ENCODE measurements around the gene RBM10.
A peak's percentile ranks its signal among the peaks of the same experiment; 100 is the strongest.

RBM10 gene

DNA sequence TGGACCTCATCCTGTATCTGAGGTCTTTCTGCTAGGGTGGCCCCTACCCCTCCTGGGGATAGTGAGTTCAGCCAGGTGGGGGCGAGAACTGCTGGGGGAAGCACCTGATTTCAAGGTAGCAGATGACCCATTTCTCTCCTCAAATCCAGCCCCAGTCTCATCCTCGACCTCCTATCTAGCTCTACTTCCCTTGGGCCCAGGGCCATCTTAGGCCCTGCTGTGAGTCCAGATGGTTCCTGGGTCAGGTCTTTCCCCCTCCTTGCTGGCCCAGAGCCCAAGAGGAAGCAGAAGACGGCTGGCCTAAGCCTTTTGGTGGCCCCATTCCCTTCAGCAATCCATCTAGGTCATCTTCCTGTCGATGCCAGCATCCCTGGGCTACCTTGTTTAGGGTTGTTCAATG, 76.7 kb downstream of the RBM10 start:
- DNase-seq (ENCODE audit: low spot score), result no peak

DNA sequence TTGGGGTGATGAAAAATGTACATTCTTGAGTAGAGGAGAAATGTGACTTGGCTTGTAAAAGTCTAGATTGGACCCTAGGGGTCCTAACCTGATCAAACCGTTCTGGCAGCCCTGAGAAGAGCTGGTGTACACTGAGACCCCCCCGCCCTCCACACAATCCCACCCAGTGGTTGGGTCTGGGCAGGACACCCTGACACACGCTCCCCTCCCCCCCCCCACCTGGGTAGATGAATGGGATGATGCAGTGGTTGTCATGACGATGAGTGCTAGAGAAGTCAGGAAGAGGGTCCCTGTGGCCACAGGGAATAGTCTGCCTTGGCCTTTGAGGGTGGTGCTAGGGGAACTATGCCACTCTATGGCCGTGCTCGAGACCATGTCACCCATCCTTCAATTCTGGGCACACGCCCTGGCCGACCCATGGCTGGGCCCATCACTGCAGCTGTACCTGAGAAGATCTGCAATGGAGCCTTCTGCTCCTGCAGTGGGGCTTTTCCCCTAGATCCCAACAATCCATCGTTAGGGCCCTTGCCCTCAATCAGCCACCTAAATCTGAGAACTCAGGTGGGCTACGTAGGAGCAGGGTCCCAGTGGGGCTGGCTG, 77.8 kb downstream of the RBM10 start:
- no peak for DNase-seq (ENCODE audit: low spot score)

DNA sequence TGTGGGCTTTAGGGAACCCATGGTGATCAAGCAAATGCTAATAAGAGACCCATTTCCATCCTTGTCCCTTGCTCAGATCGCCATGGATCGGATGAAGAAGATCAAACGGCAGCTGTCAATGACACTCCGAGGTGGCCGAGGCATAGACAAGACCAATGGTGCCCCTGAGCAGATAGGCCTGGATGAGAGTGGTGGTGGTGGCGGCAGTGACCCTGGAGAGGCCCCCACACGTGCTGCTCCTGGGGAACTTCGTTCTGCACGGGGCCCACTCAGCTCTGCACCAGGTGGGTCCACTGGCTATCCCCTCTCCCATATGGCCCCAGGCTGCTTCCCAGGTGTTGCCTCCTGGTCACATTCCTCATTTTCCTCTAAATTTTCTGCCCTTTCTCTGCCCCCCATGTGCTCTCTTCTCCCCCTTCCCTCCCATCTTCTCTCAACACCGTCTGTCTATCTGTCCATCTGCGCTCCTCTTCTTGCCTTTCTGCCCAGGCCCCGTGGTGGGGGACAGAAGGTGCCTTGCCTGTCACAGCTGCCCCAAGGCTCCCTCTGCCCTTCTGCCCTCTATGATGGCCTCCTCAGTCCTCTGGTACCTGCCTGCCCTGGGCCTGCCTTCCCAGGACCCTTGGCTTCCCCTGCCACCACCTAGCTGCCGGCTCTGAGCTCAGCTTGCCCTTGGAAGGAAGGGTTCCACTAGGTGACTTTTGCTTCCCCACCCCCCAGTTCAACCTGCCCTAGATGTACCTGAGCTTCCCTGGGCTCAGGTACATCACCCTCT, 78.6 kb downstream of the RBM10 start:
- DNase-seq (ENCODE audit: low spot score), result no peak

DNA sequence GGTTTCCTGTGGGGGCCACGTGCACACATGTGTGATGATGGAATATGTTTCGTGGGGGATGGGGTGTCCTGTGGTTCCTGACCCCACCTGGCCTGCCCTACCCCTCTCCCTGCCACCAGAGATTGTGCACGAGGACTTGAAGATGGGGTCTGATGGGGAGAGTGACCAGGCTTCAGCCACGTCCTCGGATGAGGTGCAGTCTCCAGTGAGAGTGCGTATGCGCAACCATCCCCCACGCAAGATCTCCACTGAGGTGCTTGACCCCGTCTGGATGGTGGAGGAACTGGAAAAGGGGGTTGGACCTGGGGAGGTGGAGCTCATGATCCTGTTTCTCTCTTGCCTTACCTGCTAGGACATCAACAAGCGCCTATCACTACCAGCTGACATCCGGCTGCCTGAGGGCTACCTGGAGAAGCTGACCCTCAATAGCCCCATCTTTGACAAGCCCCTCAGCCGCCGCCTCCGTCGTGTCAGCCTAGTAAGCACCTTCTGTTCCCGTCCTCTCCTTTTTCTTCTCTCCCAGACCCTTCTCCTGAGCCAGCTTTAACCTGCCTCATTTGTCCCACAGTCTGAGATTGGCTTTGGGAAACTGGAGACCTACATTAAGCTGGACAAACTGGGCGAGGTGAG, 79.4 kb downstream of the RBM10 start:
- DNase-seq (ENCODE audit: low spot score), result no peak

DNA sequence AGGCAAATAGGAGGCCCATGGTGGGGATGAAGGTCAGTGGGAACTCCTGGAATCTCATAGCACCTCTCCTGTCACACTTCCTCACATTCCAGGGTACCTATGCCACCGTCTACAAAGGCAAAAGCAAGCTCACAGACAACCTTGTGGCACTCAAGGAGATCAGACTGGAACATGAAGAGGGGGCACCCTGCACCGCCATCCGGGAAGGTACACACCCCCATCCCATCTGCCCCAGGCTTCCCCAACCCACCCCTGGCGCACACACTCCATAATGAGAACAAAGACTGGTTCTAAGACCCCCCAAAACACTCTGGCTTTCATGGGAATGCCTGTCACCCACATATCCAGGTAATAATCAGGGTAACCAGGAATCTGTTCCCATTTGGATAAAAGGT, 79.9 kb downstream of the RBM10 start:
- no peak for DNase-seq (ENCODE audit: low spot score)

DNA sequence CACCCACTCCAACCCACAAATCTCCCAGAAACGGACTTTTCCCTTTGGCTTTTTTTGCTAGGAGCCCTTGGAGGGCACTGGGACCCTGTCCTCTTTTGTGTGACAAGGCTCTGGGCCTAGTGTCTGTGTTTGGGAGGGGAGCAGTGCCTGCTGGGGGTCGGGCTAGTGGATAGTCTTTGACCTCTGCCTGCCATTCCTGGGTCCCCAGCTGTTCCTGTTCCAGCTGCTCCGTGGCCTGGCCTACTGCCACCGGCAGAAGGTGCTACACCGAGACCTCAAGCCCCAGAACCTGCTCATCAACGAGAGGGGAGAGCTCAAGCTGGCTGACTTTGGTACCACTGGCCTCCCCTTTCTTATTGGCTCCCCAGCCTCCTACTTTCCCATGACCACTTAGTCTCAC, 81.0 kb downstream of the RBM10 start:
- no peak for DNase-seq (ENCODE audit: low spot score)

DNA sequence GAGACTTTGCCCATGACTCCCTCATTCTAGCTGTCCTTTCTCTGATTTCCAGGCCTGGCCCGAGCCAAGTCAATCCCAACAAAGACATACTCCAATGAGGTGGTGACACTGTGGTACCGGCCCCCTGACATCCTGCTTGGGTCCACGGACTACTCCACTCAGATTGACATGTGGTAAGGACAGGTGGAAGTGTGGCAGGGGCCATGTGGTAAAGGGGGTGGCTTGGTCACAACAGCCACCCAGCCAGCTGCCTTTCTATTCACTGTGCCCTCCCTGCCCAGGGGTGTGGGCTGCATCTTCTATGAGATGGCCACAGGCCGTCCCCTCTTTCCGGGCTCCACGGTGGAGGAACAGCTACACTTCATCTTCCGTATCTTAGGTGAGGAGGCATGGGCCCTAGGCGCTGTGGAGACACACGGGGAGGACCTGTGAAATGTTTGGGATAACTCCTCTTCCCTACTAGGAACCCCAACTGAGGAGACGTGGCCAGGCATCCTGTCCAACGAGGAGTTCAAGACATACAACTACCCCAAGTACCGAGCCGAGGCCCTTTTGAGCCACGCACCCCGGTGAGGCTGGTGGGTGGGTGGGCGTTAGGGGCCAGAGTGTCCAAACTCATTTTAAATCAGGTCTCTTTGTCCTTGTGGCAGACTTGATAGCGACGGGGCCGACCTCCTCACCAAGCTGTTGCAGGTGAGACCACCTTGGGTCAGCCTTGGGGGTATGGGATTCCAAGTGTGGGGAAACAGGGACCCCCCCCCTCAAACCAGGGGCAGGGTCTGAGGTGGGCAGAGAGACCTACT, 81.7 kb downstream of the RBM10 start:
- no peak for DNase-seq (ENCODE audit: low spot score)

DNA sequence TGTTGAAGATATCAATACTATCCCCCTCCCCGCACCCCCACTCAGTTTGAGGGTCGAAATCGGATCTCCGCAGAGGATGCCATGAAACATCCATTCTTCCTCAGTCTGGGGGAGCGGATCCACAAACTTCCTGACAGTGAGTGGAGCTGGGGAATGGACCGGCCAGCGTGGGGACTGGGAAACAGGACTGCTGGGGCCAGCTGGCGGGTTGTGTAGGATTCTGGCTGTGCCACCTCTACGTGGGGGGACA, 82.2 kb downstream of the RBM10 start:
- DNase-seq (ENCODE audit: low spot score), result no peak

DNA sequence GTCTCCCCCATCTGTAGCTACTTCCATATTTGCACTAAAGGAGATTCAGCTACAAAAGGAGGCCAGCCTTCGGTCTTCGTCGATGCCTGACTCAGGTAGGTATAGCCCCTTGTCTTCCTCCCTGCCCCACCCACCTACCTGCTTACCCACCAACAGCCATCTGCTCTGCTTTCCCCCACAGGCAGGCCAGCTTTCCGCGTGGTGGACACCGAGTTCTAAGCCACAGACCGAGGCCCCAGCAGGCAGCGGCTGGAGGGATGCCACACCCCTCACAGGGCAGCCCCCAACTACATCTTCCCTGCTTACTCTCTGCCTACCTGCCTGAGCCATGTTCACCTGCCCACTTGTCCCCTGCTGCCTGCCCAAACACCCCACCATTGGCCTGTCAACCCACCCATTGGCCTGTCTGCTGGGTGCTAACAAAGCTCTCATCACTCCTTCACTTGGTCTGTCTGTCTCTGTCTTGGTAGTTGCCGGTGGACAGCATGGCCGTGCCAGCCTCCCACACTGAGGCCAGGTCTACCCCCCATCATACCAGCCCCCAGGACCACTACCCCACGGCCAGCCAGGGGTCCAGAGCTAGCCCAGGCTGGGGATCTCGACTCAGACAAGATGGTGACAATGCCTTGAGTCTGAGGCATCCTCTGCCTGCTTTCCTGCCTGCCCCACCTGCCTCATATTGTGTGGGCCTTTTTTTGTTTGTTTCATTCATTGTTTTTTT, 83.7 kb downstream of the RBM10 start:
- no peak for DNase-seq (ENCODE audit: low spot score)

DNA sequence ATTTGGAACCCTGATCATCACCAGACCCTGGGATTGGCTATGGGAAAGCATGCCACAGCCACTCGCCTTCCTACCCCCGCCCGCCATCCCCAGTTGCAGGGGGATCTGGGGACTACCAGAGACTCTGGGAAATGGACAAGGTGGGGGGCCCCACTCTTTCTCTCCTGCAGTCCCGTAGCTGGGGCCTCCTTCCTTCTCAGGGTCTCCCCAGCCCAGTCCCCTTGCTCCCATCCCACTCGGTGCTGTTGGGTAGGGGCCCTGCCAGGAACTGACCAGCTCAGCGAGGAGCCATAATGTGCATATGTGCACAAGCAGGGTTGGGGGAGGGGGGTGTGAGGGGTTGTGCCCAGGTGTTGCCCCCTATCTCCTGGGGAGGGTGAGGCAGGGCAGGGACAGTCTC, 84.4 kb downstream of the RBM10 start:
- no peak for DNase-seq (ENCODE audit: low spot score)

DNA sequence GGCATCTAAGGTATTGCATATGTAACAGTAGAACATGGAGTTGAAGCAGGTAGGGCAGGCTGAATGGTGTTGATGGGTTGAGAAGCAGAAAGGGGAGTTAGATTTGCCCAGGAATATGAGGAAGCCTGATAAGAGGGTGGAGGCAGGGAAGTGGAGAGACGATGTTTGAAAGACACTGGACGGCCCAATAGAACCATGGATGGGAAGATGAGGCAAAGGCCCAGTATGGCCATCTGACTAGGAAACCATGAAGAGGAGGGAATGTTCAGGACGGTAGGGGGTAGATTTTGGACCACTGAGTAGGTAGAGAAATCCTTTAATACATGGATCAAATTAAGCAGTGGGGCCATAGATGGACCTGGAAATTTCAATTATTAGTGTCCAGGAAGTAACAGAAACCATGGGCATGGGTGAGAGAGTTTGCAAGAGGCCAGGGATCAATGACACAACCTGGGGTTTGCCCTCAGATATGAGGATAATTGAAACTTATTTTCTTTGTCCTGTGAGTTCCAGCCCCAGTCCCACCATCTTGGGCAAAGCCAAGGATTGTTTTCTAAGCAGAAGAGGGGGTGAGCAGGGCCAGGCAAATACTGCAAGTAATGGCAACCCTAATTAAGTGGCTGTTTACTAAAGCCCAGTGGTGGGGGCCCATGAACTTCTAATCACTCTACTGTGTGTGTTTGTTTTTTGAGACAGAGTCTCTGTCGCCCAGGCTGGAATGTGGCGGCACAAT, 85.3 kb downstream of the RBM10 start:
- no peak for DNase-seq (ENCODE audit: low spot score)

DNA sequence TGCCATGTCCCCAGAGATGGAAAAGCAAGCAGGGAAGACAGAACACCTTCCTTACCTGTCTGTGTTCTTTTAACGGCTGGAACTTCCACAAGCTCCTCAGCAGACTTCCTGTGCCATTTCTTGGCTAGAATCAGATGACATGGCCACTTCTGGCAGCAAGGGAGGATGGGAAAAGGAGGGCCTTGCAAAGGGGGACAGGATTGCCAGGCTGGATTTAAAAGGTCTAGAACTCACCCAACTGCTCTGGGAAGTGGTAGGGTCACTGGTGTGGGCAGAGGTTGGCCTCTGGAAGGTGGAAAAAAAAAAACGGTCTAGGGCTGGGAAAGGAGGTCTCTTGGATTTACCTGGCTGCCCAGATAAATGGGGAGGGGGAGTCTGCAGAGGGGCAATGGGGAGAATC, 86.1 kb downstream of the RBM10 start:
- no peak for DNase-seq (ENCODE audit: low spot score)

DNA sequence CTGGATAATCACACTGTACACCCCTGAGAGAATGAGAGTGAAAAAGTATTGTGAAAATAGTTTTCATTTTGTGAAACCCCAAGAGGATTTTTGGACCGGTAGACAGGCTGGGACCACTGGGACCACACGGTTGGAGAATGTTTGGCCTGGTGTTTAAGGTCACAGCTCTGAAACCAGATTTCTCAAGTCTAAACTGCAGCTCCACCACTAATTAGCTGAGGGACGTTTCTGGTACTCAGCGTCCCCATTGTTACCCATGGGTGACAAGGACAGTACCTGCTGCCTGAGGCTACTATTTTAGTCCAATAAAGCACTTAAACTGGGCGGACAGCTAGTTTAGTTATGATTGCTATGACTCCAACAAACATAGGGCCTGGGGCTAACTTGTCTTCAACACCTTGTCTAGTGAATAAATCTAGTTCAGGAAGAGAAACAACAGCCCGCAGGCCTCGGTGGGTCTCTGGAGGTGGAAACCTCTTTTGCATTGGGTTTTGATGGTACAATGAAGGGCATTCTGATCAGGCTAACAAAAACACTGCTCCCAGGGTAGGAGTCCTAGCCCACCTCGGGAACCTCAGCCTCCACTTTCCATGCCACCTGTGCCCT, 87.3 kb downstream of the RBM10 start:
- DNase-seq (ENCODE audit: low spot score), result no peak

DNA sequence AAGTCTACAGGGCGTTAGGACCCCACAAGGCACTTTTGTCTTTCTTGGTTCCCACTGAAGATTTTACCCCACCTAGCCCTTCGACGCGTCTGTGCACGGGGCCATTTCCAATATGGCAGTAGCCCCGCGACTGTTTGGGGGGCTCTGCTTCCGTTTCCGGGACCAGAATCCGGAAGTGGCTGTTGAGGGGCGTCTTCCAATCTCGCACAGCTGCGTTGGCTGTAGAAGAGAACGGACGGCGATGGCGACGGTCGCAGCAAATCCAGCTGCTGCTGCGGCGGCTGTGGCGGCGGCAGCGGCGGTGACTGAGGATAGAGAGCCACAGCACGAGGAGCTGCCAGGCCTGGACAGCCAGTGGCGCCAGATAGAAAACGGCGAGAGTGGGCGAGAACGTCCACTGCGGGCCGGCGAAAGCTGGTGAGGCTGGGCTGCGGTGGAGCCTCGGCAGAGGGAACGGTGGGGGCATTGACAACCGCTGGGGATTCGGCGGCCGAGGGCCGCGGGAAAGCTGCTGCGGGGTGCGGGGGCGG, 87.8 kb downstream of the RBM10 start, which contains the start of gene USP11:
Gene USP11 (plus strand): TSS at position 207 of the 530 bp plus-strand sequence. CDS start 35 bp downstream, at position 242.
- peak; percentile 51 for DNase-seq (ENCODE audit: low spot score)

DNA sequence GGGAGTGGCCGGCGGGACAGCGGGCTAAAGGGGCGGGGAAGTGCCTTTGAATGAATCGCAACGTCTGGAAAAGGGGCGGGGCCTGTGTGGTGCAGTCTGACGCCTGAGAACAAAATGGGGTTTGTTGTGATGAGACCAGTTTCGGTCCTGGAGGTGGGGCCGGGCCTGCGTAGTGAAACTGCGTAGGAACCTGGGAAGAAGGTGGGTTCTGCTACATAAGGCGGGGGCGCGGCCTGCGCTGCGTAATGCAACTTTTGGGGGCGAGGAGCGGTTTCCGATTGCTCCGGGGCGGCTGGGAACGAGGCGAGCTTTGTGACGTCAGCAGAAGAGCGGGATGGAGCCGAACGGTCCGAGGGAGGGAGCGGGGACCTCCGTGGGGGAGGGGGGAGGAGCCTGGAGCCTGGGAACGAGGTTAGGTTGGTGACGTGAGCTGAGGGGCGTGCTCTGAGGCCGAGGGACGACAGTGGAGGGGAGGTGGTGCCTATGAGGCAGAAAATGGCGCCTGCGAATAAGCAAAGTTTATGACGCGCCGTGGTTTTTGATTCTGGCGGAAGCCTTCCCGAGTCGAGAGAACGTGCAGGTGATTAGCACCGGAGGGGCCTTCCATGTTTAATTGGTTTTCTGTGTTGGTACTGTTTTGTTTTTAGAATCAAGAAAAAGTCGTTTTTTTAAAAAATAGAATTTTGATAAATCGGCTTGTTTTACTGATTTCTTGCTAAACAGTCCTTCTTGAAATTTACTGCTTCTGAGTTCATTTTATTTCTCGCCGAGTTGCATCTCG, 88.5 kb downstream of the RBM10 start:
- DNase-seq (ENCODE audit: low spot score), result peak; percentile 96

DNA sequence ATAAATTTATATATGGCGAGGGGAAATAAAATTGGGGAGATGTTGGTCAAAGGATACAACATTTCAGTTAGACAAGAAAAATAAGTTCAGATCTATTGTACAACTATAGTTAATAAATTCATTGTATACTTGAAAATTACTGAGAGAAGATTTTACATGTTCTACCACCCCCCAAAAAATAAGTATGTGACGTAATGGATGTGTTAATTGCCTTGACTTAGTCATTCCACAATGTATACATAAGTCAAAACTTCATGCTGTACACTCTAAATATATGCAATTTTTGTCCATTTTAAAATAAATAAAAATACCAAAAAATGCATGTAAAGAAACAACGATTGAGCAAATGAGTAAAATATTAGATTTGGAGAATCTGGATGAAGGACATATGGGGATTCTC, 89.6 kb downstream of the RBM10 start:
- no peak for DNase-seq (ENCODE audit: low spot score)

DNA sequence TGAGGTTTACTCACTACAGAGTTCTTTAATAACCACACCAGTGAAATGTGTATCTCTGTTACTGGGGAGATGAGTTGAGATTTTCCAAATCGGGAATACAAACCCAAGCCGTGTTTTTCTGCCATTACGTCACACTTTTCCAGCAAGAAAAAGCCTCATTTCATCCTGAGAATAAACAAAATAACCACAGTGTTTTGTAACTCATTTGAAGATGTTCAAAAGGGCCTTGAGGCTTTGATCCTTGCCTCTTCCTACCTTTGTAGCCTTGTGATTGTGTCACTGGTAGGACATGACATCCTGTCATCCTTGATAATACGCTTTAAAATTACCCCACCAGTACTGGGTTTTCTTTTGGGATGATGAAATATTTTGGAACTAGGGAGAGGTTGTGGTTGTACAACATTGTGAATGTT, 90.7 kb downstream of the RBM10 start:
- no peak for DNase-seq (ENCODE audit: low spot score)
